ENCODE results near the gene MAFB. TPM values are rescaled to one million over a fixed set of nuclear protein-coding genes. Genes with fewer than 3 reads are reported as not detected.

Gene MAFB
- total RNA-seq, 2 experiments from 2014 or later, result 3.3 to 3.7 TPM

DNA sequence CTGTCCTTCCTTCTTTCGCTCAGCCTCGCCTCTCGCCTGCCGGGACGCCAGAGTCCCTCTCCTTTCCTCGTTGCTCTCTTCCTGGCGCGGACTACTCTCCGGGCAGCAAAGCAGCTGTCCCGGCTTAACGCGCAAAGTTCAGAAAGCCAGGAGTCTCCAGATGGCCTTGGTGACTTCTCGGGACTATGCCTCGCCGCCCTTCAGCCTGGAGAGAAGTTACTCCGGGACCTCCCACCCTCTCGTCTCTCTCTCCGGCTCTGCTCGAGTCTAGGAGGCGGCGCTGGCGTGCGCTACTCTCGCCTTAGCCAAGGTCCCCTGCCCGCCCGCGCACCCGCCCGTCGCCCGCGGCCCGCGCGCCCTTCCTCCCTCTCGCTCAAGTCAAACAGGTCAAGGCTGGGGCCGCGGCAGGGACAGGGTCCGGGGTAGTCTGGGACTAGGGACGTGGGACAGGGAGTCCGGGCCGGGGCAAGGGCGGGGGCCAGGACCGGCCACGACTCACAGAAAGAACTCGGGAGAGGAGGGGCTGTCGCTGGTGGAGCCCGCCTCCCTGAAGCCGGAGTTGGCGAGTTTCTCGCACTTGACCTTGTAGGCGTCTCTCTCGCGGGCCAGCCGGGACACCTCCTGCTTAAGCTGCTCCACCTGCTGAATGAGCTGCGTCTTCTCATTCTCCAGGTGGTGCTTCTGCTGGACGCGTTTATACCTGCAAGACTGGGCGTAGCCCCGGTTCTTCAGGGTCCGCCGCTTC is 1.5 kb downstream of the MAFB start:
- no peak overlapping the region for H3K27ac ChIP-seq (ENCODE audit: low read depth in 1 of 2, low read length in 2 of 2)
- no peaks in the 10 kb centered on the region for H3K36me3 ChIP-seq (ENCODE audit: insufficient read depth, low read length)
- ChIA-PET CTCF (no interaction called here), POLR2A (no interaction called here)
- Mint-ChIP-seq H3K9me3 (no peaks in the 10 kb centered on the region), H3K4me3 (peak overlapping the region; percentile 30), H3K27me3 (peaks cover 78% of the 10 kb centered on the region), H3K4me1 (ENCODE audit: low read depth) (no peaks in the 10 kb centered on the region), H3K36me3 (ENCODE audit: low read depth) (no peaks in the 10 kb centered on the region), H3K27ac (no peak overlapping the region)
- peaks cover 26% of the 10 kb centered on the region for H3K4me1 ChIP-seq (ENCODE audit: insufficient read depth, low read length)
- H3K4me3 ChIP-seq (ENCODE audit: low read length), result peak overlapping the region; percentile 38
- TF ChIP-seq, protein P1, sequence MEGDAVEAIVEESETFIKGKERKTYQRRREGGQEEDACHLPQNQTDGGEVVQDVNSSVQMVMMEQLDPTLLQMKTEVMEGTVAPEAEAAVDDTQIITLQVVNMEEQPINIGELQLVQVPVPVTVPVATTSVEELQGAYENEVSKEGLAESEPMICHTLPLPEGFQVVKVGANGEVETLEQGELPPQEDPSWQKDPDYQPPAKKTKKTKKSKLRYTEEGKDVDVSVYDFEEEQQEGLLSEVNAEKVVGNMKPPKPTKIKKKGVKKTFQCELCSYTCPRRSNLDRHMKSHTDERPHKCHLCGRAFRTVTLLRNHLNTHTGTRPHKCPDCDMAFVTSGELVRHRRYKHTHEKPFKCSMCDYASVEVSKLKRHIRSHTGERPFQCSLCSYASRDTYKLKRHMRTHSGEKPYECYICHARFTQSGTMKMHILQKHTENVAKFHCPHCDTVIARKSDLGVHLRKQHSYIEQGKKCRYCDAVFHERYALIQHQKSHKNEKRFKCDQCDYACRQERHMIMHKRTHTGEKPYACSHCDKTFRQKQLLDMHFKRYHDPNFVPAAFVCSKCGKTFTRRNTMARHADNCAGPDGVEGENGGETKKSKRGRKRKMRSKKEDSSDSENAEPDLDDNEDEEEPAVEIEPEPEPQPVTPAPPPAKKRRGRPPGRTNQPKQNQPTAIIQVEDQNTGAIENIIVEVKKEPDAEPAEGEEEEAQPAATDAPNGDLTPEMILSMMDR (IDR thresholded peaks at IDR 0.05), result no peak
- DNase-seq, result no peak
- ATAC-seq (ENCODE audit: poor library complexity), result no peak
- H3K27me3 ChIP-seq (ENCODE audit: control insufficient read depth in 1 of 2, insufficient read depth in 2 of 2, low read length in 2 of 2), result peaks cover 79 to 89% of the 10 kb centered on the region in 2 experiments
- H3K9me3 ChIP-seq (ENCODE audit: control insufficient read depth in 1 of 2, insufficient read depth in 1 of 2, low read length in 2 of 2), result peaks cover 0 to 45% of the 10 kb centered on the region in 2 experiments
- intact Hi-C loops (cut with DNase I, micrococcal nuclease), result no loop called here

DNA sequence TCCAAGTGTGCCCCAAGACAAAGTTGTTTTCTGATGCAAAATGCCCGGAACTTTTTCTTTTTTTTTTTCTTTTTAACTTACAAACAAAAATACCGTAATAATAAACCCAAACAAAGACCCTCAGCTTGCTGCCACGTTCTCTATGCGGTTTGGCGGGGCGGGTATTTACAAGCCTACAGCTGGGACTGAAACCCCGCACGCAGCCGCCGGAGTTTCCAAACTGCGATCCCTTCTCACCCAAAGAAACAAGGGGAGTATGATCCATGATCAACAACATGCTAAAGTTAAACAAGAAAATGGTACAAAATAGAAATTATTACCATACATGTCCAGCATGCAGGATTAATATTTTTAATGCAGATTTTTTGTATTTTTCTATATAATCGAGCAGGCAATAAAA is 2.1 kb downstream of the MAFB start:
- H3K9me3 Mint-ChIP-seq, result no peaks in the 10 kb centered on the region
- TF ChIP-seq, protein P1 (IDR thresholded peaks at IDR 0.05), result no peak
- H3K36me3 ChIP-seq (ENCODE audit: insufficient read depth, low read length), result no peaks in the 10 kb centered on the region
- ChIA-PET POLR2A (no interaction called here), CTCF (no interaction called here)
- peaks cover 76% of the 10 kb centered on the region for H3K27me3 Mint-ChIP-seq
- H3K4me3 Mint-ChIP-seq, result peak overlapping the region; percentile 11
- H3K27me3 ChIP-seq (ENCODE audit: control insufficient read depth in 1 of 2, insufficient read depth in 2 of 2, low read length in 2 of 2), result peaks cover 79 to 89% of the 10 kb centered on the region in 2 experiments
- no peaks in the 10 kb centered on the region for H3K4me1 Mint-ChIP-seq (ENCODE audit: low read depth)
- H3K9me3 ChIP-seq (ENCODE audit: control insufficient read depth in 1 of 2, insufficient read depth in 1 of 2, low read length in 2 of 2), result peaks cover 0 to 41% of the 10 kb centered on the region in 2 experiments
- DNase-seq, result no peak
- H3K27ac ChIP-seq (ENCODE audit: low read depth in 1 of 2, low read length in 2 of 2), result no peak overlapping the region
- no peak overlapping the region for H3K27ac Mint-ChIP-seq
- H3K4me3 ChIP-seq (ENCODE audit: low read length), result peak overlapping the region; percentile 38
- intact Hi-C loops (cut with DNase I, micrococcal nuclease), result no loop called here
- no peak for ATAC-seq (ENCODE audit: poor library complexity)
- H3K4me1 ChIP-seq (ENCODE audit: insufficient read depth, low read length), result peaks cover 26% of the 10 kb centered on the region
- no peaks in the 10 kb centered on the region for H3K36me3 Mint-ChIP-seq (ENCODE audit: low read depth)

DNA sequence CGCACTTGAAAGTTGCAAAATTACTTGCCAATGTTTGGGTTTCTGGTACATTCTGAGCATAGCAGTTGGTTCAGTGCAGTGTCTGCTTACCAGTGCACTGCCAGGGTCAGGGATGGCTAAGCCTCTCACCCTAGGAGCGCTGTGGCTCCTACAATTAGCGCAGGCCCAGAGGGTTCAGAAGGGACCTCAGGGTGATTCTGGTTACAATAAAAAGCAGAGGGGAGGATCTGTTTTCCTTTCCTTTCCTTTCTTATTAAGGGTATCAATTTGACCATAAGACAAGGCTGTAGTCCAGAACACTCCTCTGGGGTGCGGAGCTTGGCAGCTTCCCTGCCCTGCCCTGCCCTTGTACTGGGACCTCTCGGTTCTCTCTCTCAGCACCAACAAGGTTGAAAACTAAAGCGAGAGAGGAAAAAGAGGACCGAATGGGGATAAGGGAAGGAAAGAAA is 2.6 kb downstream of the MAFB start:
- H3K27me3 ChIP-seq (ENCODE audit: control insufficient read depth in 1 of 2, insufficient read depth in 2 of 2, low read length in 2 of 2), result peaks cover 77 to 89% of the 10 kb centered on the region in 2 experiments
- Mint-ChIP-seq H3K4me1 (ENCODE audit: low read depth) (no peaks in the 10 kb centered on the region), H3K27ac (no peak overlapping the region), H3K9me3 (no peaks in the 10 kb centered on the region), H3K4me3 (peak overlapping the region; percentile 38), H3K36me3 (ENCODE audit: low read depth) (no peaks in the 10 kb centered on the region), H3K27me3 (peaks cover 76% of the 10 kb centered on the region)
- intact Hi-C loops (cut with DNase I, micrococcal nuclease), result no loop called here
- POLR2A ChIA-PET, result no interaction called here
- peaks cover 0 to 36% of the 10 kb centered on the region in 2 experiments for H3K9me3 ChIP-seq (ENCODE audit: control insufficient read depth in 1 of 2, insufficient read depth in 1 of 2, low read length in 2 of 2)
- TF ChIP-seq, protein P1 (IDR thresholded peaks at IDR 0.05), result no peak
- no peak for ATAC-seq (ENCODE audit: poor library complexity)
- peaks cover 26% of the 10 kb centered on the region for H3K4me1 ChIP-seq (ENCODE audit: insufficient read depth, low read length)
- no peaks in the 10 kb centered on the region for H3K36me3 ChIP-seq (ENCODE audit: insufficient read depth, low read length)
- H3K4me3 ChIP-seq (ENCODE audit: low read length), result peak overlapping the region; percentile 38
- CTCF ChIA-PET, result no interaction called here
- DNase-seq, result no peak
- no peak overlapping the region for H3K27ac ChIP-seq (ENCODE audit: low read depth in 1 of 2, low read length in 2 of 2)
